ENCODE results near the gene MINK1.

The MINK1 gene

DNA sequence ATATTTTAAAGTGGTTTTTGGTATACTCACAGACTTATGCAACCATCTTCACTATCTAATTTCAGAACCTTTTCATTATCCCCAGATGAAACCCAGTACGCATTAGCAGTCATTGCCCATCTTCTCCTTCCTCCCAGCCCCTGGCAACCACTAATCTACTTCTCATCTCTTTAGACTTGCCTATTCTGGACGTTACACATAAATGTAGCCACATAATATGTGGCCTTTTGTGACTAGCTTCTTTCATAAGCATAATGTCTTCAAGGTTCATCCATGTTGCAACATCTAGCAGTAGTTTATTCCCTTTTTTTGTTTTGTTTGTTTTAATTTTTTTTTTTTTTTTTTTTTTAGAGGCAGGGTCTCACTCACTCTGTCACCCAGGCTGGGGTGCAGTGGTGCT lies 37.7 kb downstream of the MINK1 start:
- DNase-seq (ENCODE audit: low read depth in 2 of 2): no peak

GRCh38 chr17:4872786-4873185 lies 39.6 kb downstream of the MINK1 start:
- no peak for DNase-seq (ENCODE audit: low read depth in 2 of 2)

DNA sequence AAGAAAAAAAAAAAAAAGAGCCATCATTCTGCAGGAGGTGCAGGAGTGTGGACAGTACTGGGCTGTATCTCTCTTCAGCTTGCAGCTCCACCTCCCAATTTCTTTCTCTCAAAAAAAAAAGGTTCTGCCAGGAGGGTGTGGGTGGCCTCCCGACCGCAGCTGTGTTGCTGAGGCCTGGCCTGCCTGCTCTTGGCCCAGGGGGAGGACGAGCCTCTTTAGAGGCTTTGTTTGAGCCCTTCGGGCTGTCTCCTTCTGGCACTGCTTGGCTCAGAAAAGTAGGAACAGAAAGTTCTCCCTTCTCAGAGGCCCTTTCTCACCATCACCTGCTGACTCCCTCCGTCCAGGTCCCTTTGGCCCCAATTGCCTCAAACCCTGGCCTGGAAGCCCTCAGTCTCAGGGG lies 43.9 kb downstream of the MINK1 start:
- DNase-seq (ENCODE audit: low read depth in 2 of 2): no peak

DNA sequence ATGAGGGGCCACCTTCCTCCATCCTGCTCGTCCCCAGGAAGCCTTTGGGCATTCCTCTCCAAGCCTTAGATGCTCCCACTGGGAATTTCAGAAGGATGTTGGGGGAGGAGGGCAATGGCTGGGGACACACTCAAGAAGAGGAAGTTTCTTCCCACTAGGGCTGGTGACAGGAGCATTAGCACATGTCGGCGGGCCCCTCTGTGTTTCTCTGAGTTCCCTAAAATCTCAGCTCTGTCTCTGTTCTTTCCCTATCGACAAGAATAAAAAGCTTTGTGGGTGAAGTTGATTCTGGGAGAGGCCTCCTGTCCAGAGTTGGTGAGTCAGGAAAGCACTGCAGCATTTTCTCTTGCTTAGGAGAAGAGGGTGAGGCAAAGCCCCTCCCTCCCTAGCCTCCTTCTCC lies 46.5 kb downstream of the MINK1 start:
- DNase-seq (ENCODE audit: low read depth in 2 of 2): no peak

- DNase-seq (ENCODE audit: low read depth in 2 of 2): no peak
Observed at GRCh38 chr17:4880857-4881256, 47.7 kb downstream of the MINK1 start.

- no peak for DNase-seq (ENCODE audit: low read depth in 2 of 2)
Observed at GRCh38 chr17:4881761-4882555, 48.8 kb downstream of the MINK1 start.

- DNase-seq (ENCODE audit: low read depth in 2 of 2): no peak
Observed at GRCh38 chr17:4884489-4884888, 51.3 kb downstream of the MINK1 start.

GRCh38 chr17:4886830-4887229 lies 53.7 kb downstream of the MINK1 start:
- no peak for DNase-seq (ENCODE audit: low read depth in 2 of 2)

DNA sequence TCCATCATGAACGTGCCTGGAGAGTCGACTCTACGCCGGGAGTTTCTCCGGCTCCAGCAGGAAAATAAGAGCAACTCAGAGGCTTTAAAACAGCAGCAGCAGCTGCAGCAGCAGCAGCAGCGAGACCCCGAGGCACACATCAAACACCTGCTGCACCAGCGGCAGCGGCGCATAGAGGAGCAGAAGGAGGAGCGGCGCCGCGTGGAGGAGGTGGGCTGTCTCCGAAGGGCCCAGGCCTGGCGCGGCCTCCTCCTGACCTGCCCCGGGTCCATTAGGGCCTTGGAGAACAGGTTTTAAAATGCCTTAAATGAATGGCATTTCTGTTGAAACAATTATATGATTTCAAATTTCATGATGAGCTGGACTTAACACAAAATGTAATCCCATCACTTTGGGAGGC lies 54.4 kb downstream of the MINK1 start:
- DNase-seq (ENCODE audit: low read depth in 2 of 2): no peak

DNA sequence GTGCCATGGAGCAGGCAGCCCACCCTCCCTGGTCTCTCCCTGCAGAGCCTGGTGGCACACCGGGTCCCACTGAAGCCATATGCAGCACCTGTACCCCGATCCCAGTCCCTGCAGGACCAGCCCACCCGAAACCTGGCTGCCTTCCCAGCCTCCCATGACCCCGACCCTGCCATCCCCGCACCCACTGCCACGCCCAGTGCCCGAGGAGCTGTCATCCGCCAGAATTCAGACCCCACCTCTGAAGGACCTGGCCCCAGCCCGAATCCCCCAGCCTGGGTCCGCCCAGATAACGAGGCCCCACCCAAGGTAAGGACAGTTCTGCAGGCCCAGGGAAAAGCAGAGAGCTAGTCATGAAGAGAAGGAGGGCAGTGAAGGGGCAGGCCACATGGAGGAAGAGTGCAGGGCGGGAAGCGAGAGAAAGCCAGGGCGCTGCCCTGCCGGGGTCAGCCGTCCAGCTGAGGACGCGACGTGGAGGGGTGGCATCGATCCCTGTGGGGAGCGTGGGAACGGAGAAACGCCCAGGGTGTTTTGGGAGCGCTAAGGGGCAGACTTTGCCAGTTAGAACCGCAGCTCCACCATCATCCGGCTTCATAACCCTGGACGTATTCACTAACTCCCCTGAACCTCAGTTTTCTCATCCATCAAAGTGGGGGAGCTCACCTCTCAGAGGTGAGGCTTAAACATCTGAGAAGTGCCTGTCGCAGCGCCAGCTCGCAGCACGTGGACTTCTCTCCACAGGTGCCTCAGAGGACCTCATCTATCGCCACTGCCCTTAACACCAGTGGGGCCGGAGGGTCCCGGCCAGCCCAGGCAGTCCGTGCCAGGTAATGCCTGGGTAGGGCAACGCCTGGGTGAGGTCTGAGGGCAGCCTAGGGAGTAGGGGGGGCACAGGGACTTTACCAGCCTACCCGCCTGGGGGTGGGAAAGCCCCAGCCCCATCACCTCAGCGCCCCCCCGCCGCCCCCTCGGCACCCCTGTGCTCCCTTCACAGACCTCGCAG lies 58.6 kb downstream of the MINK1 start:
- DNase-seq (ENCODE audit: low read depth in 2 of 2): no peak

- no peak for DNase-seq (ENCODE audit: low read depth in 2 of 2)
Observed at GRCh38 chr17:4892499-4893221, 59.5 kb downstream of the MINK1 start.

GRCh38 chr17:4893272-4893671 lies 60.1 kb downstream of the MINK1 start:
- no peak for DNase-seq (ENCODE audit: low read depth in 2 of 2)

GRCh38 chr17:4893721-4894560 lies 60.8 kb downstream of the MINK1 start:
- DNase-seq (ENCODE audit: low read depth in 2 of 2): no peak

- no peak for DNase-seq (ENCODE audit: low read depth in 2 of 2)
Observed at GRCh38 chr17:4895121-4895520, 62.0 kb downstream of the MINK1 start.

DNA sequence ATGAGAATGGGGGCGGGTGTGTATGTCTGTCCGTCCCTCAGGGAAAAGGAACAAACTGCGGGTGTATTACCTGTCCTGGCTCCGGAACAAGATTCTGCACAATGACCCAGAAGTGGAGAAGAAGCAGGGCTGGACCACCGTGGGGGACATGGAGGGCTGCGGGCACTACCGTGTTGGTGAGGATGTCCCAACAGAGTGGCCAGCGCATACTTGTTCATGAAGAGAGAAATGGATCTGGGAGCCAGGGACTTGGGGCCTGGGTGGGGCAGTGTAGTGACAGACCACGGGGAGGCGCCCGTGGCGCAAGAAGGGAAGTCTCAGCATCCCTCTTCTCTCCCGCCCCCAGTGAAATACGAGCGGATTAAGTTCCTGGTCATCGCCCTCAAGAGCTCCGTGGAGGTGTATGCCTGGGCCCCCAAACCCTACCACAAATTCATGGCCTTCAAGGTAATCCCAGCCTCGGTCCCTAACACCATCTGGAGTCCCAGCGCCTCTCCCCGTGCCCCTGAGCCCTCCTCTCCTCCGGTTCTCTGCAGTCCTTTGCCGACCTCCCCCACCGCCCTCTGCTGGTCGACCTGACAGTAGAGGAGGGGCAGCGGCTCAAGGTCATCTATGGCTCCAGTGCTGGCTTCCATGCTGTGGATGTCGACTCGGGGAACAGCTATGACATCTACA lies 62.7 kb downstream of the MINK1 start:
- no peak for DNase-seq (ENCODE audit: low read depth in 2 of 2)

GRCh38 chr17:4896332-4897197 lies 63.4 kb downstream of the MINK1 start:
- no peak for DNase-seq (ENCODE audit: low read depth in 2 of 2)

GRCh38 chr17:4897198-4897687 lies 64.1 kb downstream of the MINK1 start:
- DNase-seq (ENCODE audit: low read depth in 2 of 2): no peak

GRCh38 chr17:4897785-4898184 lies 64.6 kb downstream of the MINK1 start:
- DNase-seq (ENCODE audit: low read depth in 2 of 2): no peak

DNA sequence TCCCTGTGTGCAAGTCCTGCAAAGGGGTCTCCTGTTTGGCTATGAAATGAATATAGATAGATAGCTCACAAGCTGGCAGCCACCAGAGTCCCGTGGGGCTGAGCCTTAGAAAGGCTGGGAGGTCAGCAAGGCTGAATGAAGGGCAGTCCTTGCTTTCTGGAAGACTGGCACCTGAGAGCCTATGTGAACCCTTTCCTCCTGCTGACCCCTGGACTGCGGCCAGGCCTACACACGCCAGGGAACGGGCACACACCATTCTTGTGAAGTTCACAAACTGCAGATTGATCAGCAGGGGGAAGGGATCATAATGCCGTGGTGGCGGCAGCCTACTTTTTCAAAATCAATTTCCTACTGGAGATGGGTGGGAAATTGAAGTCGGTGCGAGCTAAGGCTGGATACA lies 65.2 kb downstream of the MINK1 start:
- DNase-seq (ENCODE audit: low read depth in 2 of 2): no peak
